ENCODE measurements around the gene AFG1L.

DNA sequence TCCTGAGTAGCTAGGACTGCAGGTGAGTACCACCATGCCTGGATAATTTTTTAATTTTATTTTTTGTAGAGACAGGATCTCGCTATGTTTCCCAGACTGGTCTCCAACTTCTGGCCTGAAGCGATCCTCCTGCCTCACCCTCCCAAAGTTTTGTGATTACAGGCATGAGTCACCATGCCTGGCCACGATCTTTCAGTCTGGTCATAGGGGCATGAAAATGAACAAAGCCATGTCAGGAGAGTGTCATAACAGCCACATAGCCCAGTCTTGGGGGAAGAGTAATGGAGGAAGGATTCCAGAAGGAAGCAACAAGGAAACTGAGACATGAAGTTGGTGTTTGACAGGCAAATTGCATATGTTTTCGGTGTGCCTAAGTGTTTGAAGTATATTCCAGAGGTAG, 17.0 kb upstream of the AFG1L start:
- TF ChIP-seq POLR2A (IDR thresholded peaks at IDR 0.05) (no peak), EP300 (IDR thresholded peaks at IDR 0.05) (no peak)
- TF ChIP-seq, protein P1, sequence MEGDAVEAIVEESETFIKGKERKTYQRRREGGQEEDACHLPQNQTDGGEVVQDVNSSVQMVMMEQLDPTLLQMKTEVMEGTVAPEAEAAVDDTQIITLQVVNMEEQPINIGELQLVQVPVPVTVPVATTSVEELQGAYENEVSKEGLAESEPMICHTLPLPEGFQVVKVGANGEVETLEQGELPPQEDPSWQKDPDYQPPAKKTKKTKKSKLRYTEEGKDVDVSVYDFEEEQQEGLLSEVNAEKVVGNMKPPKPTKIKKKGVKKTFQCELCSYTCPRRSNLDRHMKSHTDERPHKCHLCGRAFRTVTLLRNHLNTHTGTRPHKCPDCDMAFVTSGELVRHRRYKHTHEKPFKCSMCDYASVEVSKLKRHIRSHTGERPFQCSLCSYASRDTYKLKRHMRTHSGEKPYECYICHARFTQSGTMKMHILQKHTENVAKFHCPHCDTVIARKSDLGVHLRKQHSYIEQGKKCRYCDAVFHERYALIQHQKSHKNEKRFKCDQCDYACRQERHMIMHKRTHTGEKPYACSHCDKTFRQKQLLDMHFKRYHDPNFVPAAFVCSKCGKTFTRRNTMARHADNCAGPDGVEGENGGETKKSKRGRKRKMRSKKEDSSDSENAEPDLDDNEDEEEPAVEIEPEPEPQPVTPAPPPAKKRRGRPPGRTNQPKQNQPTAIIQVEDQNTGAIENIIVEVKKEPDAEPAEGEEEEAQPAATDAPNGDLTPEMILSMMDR (IDR thresholded peaks at IDR 0.05) = no peak
